HEK293T (cell line): ENCODE measurements around the gene TMEM131.

Experiments used
- ARNT ChIP-seq: fragments of 450-650 bp; IDR thresholded peaks from 2 replicates; pipeline ENCODE4 v1.6.1; 2017; ENCODE audit warnings: mild to moderate bottlenecking
- BHLHE40 ChIP-seq: fragments of 450-650 bp; IDR thresholded peaks from 2 replicates; pipeline ENCODE4 v1.6.1; 2016; ENCODE audit warnings: mild to moderate bottlenecking, moderate library complexity, borderline replicate concordance
- CTBP1 ChIP-seq: fragments of 450-650 bp; IDR thresholded peaks from 2 replicates; pipeline ENCODE4 v1.6.1; 2016; ENCODE audit warnings: borderline replicate concordance
- ELF4 ChIP-seq: fragments of 450-650 bp; IDR thresholded peaks from 2 replicates; pipeline ENCODE4 v1.6.1; 2017; ENCODE audit warnings: antibody characterized with exemption
- FOXA1 ChIP-seq: fragments of 450-650 bp; IDR thresholded peaks from 2 replicates; pipeline ENCODE4 v1.6.1; 2016; ENCODE audit warnings: mild to moderate bottlenecking
- FOXK2 ChIP-seq: fragments of 450-650 bp; IDR thresholded peaks from 2 replicates; pipeline ENCODE4 v1.6.1; 2016; ENCODE audit warnings: mild to moderate bottlenecking
- FOXM1 ChIP-seq: fragments of 450-650 bp; IDR thresholded peaks from 2 replicates; pipeline ENCODE4 v1.6.1; 2017; ENCODE audit warnings: mild to moderate bottlenecking, borderline replicate concordance
- NFRKB ChIP-seq: fragments of 450-650 bp; IDR thresholded peaks from 2 replicates; pipeline ENCODE4 v1.6.1; 2016; ENCODE audit warnings: mild to moderate bottlenecking, moderate library complexity
- SP1 ChIP-seq: fragments of 450-650 bp; IDR thresholded peaks from 2 replicates; pipeline ENCODE4 v1.6.1; 2017
- SUZ12 ChIP-seq: fragments of 450-650 bp; IDR thresholded peaks from 2 replicates; pipeline ENCODE4 v1.6.1; 2016; ENCODE audit warnings: mild to moderate bottlenecking
- ZNF384 ChIP-seq: fragments of 450-650 bp; IDR thresholded peaks from 2 replicates; pipeline ENCODE4 v1.6.1; 2016
- TF ChIP-seq, protein P1 (sequence below): fragments of 450-650 bp; IDR thresholded peaks from 2 replicates; pipeline ENCODE4 v1.6.1; 2016

DNA sequence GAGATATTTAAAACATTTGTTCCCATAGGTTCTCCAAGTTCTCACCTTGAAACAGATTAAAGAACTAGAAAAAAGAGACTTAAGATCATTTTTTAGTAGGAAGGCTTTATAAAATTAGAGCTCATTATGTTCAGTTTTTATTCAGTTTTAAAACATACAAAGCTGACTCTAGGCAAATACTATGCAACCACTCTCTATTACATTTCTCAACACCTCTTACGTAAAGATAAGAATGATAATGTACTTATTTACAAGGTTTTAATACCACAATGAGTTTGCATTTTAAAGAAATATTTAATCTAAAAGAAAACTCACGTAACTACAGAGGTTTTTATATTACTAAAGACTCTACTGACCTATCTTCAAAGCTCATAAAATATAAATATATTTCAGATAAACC is 68.8 kb downstream of the TMEM131 start:
- no peak for TF ChIP-seq BHLHE40
- TF ChIP-seq ELF4: no peak
- TF ChIP-seq SP1: no peak
- TF ChIP-seq, protein P1, sequence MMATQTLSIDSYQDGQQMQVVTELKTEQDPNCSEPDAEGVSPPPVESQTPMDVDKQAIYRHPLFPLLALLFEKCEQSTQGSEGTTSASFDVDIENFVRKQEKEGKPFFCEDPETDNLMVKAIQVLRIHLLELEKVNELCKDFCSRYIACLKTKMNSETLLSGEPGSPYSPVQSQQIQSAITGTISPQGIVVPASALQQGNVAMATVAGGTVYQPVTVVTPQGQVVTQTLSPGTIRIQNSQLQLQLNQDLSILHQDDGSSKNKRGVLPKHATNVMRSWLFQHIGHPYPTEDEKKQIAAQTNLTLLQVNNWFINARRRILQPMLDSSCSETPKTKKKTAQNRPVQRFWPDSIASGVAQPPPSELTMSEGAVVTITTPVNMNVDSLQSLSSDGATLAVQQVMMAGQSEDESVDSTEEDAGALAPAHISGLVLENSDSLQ: no peak
- no peak for TF ChIP-seq FOXK2
- no peak for TF ChIP-seq ZNF384
- TF ChIP-seq ARNT: no peak
- TF ChIP-seq CTBP1: no peak
- no peak for TF ChIP-seq NFRKB
- no peak for TF ChIP-seq FOXM1
- TF ChIP-seq FOXA1: no peak
- no peak for TF ChIP-seq SUZ12
